Natural killer cell (primary cell): Measurements from ENCODE around the gene COG5. TPM values are rescaled to one million over a fixed set of nuclear protein-coding genes. Genes with fewer than 3 reads are reported as not detected.

Experiments used
- ATAC-seq, 3 donors: fragments of 150-1000 bp in 2 of 3; fragments of 200-7000 bp in 1 of 3; cut with Tn5 transposase; 1 replicate in 1 of 3; 2 replicates in 2 of 3; pipeline ENCODE4 v1.10.0; 2021; ENCODE audit warnings: mild to moderate bottlenecking in 2 of 3, moderate library complexity in 2 of 3
- DNase-seq, 2 donors: peaks; one replicate each; pipeline versions ENCODE4 v3.0.0 to v3.0.0-alpha.2; 2013 to 2021; ENCODE audit warnings: mixed read lengths in 1 of 2
- H3K27ac ChIP-seq: one replicate; pipeline ENCODE4 v1.5.1; 2013; ENCODE audit warnings: mild to moderate bottlenecking, low read length
- H3K27me3 ChIP-seq: one replicate; pipeline ENCODE4 v1.6.1; 2013; ENCODE audit warnings: low read length; ENCODE audit not compliant: control insufficient read depth, insufficient read depth
- H3K36me3 ChIP-seq: one replicate; pipeline ENCODE4 v1.6.1; 2013; ENCODE audit warnings: low read length; ENCODE audit not compliant: control insufficient read depth, insufficient read depth
- H3K4me1 ChIP-seq: one replicate; pipeline ENCODE4 v1.6.1; 2013; ENCODE audit warnings: low read length; ENCODE audit not compliant: control insufficient read depth, insufficient read depth
- H3K4me3 ChIP-seq: one replicate; pipeline ENCODE4 v1.5.1; 2013; ENCODE audit warnings: low read length
- H3K9me3 ChIP-seq: one replicate; pipeline ENCODE4 v1.6.1; 2013; ENCODE audit warnings: low read length; ENCODE audit not compliant: control insufficient read depth, insufficient read depth
- H3K27ac Mint-ChIP-seq, 2 donors: one replicate each; pipeline ENCODE4 v1.8.0; 2022; ENCODE audit warnings: mild to moderate bottlenecking in 2 of 2, mixed read lengths in 2 of 2, moderate library complexity in 1 of 2
- H3K27me3 Mint-ChIP-seq, 2 donors: one replicate each; pipeline ENCODE4 v1.8.0; 2022; ENCODE audit warnings: low read depth in 2 of 2, mixed read lengths in 2 of 2
- H3K36me3 Mint-ChIP-seq: one replicate; pipeline ENCODE4 v1.8.0; 2022; ENCODE audit warnings: mixed read lengths
- H3K4me1 Mint-ChIP-seq, 2 donors: one replicate each; pipeline ENCODE4 v1.8.0; 2022; ENCODE audit warnings: mixed read lengths in 2 of 2
- H3K4me3 Mint-ChIP-seq: one replicate; pipeline ENCODE4 v1.8.0; 2022; ENCODE audit warnings: mild to moderate bottlenecking, moderate library complexity, mixed read lengths
- H3K9me3 Mint-ChIP-seq, 2 donors: one replicate each; pipeline ENCODE4 v1.8.0; 2022; ENCODE audit warnings: mixed read lengths in 2 of 2
- CTCF ChIP-seq: fragments of 200-600 bp; IDR thresholded peaks from one replicate; pipeline ENCODE4 v1.8.0; 2022; ENCODE audit warnings: antibody characterized with exemption
- WGBS: methylation state at CpG from one replicate; pipeline ENCODE4 v1.1.7; 2013; ENCODE audit warnings: missing lambda C conversion rate; ENCODE audit not compliant: insufficient coverage; 5-methylcytosine and 5-hydroxymethylcytosine counted together
- intact Hi-C: fragments of 100-400 bp; cut with micrococcal nuclease; formaldehyde crosslinking; loops from one replicate; pipeline ENCODE4 v1.14.2; 2022
- total RNA-seq, 4 donors: library from RNA; stranded (reverse); fragments of 120-200 nt in 1 of 4; gene quantifications; one replicate each; pipeline versions ENCODE4 v1.2.3 to v1.2.4, GENCODE V29; 2013 to 2022

COG5 gene
- total RNA-seq, 3 donors from 2014 or later (not counting 1 experiment from before 2014, with no cell fraction given), result 49.2 to 54.6 (median 54.2) TPM

DNA sequence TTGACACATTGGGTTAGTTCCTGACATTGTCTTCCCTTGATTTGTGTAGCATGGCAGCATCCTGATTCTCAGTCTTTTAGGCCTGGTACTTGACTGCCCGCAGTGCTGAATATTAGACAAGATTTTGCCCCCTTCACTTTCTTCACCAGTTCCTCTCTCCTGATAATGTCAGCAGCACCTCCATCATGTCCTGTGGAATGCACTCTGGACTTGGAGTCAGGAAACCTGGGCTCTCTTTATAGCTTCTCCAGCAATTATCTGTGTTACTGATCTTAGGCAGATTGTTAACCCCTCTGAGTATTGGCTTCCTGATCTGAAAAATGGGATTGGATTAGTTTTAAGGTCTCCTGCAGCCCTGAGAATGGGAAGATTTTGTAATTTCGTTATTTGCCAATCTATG, 375.9 kb downstream of the COG5 start:
- Mint-ChIP-seq H3K27me3 (no peaks in the 10 kb centered on the region), H3K27ac (no peak overlapping the region), H3K9me3 (no peaks in the 10 kb centered on the region), H3K36me3 (peaks cover 54% of the 10 kb centered on the region), H3K4me3 (no peak overlapping the region), H3K4me1 (peaks cover 11 to 50% of the 10 kb centered on the region in 2 donors)
- Histone ChIP-seq H3K27ac (no peak overlapping the region), H3K36me3 (peaks cover 92% of the 10 kb centered on the region), H3K4me3 (no peak overlapping the region), H3K27me3 (no peaks in the 10 kb centered on the region), H3K9me3 (no peaks in the 10 kb centered on the region), H3K4me1 (no peaks in the 10 kb centered on the region)
- DNase-seq (no peak), ATAC-seq (peak in 1 of 3 donors; percentile 16)
- no peak for TF ChIP-seq CTCF
- WGBS, result 97% methylated on average over 2 of the region's 2 CpGs
- intact Hi-C loops, result no loop called here

DNA sequence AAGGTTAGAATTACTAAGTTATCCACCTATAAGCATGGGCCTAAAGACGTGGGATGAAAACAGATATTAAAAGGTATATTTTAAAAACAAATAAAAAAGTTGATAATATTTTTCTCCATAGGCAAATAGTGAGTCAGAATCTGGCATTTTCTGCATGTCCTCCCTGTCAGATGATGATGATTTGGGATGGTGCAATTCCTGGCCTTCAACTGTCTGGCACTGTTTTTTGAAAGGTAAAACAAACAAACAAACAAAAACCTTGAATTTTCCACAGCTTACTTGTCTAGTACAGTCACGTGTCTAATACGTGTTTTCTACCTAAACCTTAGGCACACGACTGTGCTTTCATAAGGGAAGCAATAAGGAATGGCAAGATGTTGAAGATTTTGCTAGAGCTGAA, 377.5 kb downstream of the COG5 start:
- Histone ChIP-seq H3K27me3 (no peaks in the 10 kb centered on the region), H3K27ac (no peak overlapping the region), H3K4me3 (no peak overlapping the region), H3K9me3 (no peaks in the 10 kb centered on the region), H3K4me1 (no peaks in the 10 kb centered on the region), H3K36me3 (peaks cover 91% of the 10 kb centered on the region)
- WGBS, result 97% methylated on average over 3 of the region's 4 CpGs
- peaks cover 7 to 50% of the 10 kb centered on the region in 2 donors for H3K4me1 Mint-ChIP-seq
- ATAC-seq, result no peak
- no peak overlapping the region for H3K4me3 Mint-ChIP-seq
- intact Hi-C loops, result no loop called here
- H3K36me3 Mint-ChIP-seq, result peaks cover 54% of the 10 kb centered on the region
- H3K9me3 Mint-ChIP-seq, result no peaks in the 10 kb centered on the region
- no peak overlapping the region for H3K27ac Mint-ChIP-seq
- no peak for DNase-seq
- TF ChIP-seq CTCF, result no peak
- no peaks in the 10 kb centered on the region for H3K27me3 Mint-ChIP-seq

- H3K27ac Mint-ChIP-seq, result peak overlapping the region in 1 of 2 donors; percentile 61
These were observed 378.0 kb downstream of the COG5 start for GRCh38 chr7:107185716-107186115.

More at GRCh38 chr7:107185716-107186115, 378.0 kb downstream of the COG5 start:
- Mint-ChIP-seq H3K27me3 (no peaks in the 10 kb centered on the region), H3K4me1 (peaks cover 11 to 53% of the 10 kb centered on the region in 2 donors), H3K9me3 (no peaks in the 10 kb centered on the region), H3K36me3 (peaks cover 56% of the 10 kb centered on the region), H3K4me3 (no peak overlapping the region)
- peaks cover 90% of the 10 kb centered on the region for H3K36me3 ChIP-seq
- no peak for DNase-seq
- no peaks in the 10 kb centered on the region for H3K9me3 ChIP-seq
- no peaks in the 10 kb centered on the region for H3K27me3 ChIP-seq
- WGBS, result no CpG with 5 or more reads among the region's 4 CpGs
- intact Hi-C loops, result no loop called here
- ATAC-seq, result no peak
- no peaks in the 10 kb centered on the region for H3K4me1 ChIP-seq
- TF ChIP-seq CTCF, result no peak
- H3K27ac ChIP-seq, result no peak overlapping the region
- no peak overlapping the region for H3K4me3 ChIP-seq
